NK-92 (cell line): ENCODE results near the gene SURF1.
"Not testable (repeated sequence)": the region's sequence is repeated elsewhere in the genome, so short reads cannot be mapped to it uniquely, and the experiment has no call there.

Source experiments
- DNase-seq: peaks from one replicate; lab custom pipeline; 2025; ENCODE audit not compliant: unreplicated experiment; lab: John Stamatoyannopoulos, UW

Gene SURF1

GRCh38 chr9:133346021-133346785 is 10.1 kb downstream of the SURF1 start:
- DNase-seq: no peak

GRCh38 chr9:133345596-133345995 is 10.7 kb downstream of the SURF1 start:
- no peak for DNase-seq

DNA sequence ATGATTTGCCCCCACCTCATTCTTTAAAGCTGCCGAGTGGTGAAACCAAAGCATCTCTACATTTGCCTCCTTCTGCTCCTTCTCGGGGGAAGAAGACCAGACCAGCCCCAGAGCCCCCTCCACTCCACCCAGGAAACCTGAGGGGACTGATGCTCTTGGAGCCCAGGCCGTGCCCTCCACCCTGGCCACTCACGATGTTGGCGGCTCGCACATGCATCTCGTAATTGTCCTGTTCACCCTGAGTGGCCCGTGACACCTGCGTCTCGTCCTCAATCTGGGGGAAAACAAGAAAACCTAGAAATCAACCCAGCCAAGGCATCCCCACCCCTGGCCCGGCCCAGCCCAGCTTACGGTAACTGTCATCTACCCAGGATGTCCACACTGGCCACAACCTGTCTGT is 11.3 kb downstream of the SURF1 start:
- no peak for DNase-seq

GRCh38 chr9:133344071-133344470 is 12.2 kb downstream of the SURF1 start:
- no peak for DNase-seq

DNA sequence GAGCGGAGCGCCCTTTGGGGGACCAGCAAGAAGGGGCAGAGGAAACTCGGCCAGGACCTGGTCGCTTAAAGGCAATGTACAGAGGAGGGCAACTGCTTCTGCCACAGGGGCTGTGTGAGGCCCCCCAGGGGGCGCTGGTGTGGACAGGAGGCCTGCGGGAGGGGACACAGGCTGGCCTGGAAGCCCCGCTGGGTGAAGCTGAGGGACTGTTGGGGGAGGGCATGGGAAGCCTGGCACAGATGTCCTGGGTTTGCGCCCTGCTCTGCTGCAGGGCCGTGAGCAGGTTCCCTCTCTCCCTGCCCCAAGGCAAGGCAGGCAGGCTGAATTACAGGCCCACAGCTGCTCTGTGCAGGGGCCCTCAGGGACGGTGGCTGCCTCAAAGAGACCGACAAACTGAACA is 13.7 kb downstream of the SURF1 start:
- DNase-seq: no peak

GRCh38 chr9:133342069-133342406 is 14.2 kb downstream of the SURF1 start:
- no peak for DNase-seq

DNA sequence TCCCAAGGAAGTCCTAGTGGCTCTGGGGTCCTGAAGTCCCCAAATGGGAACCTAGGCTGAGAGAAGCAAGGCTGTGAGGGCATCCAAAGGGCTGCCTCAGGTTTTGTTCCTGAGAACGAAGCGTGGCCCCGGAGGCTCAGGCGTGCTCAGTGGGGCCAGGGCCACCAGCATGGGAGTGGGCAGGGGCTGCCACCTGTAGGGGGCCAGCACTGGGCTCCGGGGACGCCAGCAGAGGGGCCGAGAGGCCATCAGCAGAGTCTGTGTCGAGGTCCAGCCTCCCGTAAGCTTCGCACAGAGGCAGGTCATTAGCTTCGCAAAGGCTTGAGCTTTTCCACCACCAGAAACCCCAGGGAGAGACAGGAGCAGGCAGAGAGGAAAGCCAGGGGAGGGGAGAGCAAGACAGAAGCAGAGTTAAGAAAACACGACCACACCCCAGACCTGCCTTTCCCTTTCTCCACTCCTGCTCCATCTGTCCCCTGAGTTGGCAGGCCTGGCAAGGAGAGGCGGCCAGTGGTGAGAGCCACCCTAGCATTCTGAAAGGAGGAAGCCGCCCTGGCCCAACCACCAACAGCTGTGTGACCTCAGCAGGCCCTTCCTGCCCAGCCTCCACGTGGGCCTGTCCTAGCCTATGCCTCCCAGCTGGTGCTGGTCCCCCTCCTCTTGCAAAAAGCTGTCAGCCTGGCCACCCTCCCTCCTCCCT is 14.8 kb downstream of the SURF1 start:
- DNase-seq: no peak

GRCh38 chr9:133340916-133341315 is 15.4 kb downstream of the SURF1 start:
- no peak for DNase-seq

DNA sequence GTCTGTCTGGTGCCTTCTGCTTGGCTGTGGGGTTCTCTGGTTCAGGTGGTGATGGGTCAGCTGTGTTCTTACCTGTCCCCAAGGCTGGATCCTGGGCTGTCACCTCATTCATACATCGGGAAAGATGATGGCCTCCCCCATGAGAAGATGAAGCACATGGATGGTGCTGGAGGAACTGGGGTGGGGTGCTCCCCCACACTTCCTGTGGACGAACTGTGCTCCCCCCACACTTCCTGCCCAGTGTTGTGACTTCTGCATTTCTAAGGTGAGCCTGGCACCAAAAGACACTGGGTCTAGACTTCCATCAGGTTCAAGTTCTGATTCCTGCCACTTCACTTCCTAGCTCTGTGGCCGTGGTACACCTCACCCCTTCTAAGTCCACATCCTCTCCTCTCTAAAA is 16.0 kb downstream of the SURF1 start:
- DNase-seq: no peak

GRCh38 chr9:133339641-133340040 is 16.6 kb downstream of the SURF1 start:
- no peak for DNase-seq

DNA sequence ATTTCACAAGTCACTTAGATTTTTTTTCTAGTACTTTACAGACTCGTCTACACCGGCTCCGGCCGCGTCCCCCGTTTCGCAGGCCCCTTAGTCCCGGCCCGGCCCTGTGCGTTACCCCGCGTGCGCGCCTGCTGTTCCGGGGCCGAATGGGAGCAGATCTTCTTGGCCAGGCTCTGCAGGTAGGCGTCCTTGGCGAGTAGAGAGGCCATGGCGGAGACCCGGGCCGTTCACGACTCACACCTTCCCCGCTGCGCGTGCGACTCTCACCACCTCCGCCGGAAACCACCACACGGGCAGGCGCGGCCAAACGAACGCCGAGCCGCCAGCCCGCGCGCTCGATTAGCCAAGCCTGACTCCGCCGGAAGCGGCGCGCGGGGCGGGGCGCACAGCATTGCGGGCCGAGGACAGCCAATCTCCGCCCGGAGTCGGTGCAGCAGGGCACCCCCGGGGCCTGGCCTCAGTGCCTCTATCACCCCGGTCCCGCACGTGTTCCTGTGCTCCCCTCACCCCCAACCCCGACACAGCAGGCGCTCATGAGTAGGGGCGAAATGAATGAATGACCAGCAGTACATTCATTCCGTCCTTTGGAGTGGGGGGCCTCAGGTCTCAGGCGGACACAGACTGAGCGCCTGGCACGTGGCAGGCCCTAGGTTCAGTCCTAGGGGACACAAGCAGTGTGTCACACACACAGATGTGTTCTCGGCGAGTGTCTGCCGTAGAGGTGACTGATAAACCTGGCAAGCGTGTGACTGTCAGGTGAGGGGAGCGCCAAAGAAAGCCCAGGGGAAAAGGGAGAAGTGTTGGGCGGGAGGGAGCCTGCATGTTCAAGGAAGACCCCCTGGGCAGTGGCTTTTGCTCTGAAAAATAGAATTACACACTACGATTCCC is 20.1 kb downstream of the SURF1 start, which contains the start of gene SURF6:
Gene SURF6, minus strand, starts transcription at position 265 of the 888 bp plus-strand sequence. Its CDS starts 56 bp downstream, at position 209.
- DNase-seq: peak; percentile 54

DNA sequence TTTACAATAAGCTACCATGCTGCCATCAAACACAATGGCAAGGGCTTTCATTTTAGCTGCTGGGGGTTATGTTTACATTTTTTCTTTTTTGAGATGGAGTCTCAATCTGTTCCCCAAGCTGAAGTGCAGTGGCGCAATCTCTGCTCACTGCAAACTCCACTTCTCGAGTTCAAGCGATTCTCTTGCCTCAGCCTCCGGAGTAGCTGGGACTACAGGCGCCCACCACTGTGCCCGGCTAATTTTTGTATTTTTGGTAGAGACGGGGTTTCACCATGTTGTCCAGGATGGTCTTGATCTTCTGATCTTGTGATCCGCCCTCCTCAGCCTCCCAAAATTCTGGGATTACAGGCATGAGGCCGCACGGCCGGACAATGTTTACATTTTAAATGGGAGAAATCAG is 21.4 kb downstream of the SURF1 start:
- DNase-seq: not testable (repeated sequence)

DNA sequence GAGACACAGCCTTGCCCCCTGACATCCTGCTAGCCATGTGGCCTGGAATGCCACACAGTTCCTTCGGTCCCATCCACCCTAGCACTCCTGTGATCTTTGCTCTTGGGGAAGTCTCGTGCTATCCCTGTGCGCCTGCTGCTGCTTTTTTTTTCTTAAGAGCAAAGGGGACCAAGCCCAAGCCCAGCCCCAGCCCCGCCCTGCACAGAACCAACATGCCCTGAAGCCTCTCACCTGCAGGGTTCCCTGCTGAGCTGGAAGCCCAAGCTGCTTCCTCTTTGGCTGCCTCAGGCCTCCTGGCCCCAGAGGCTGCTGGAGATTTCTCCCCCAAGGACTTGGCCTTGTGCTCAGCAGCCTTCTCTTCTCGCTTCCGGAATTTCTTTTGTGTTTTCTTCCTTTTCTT is 22.1 kb downstream of the SURF1 start:
- DNase-seq: no peak

DNA sequence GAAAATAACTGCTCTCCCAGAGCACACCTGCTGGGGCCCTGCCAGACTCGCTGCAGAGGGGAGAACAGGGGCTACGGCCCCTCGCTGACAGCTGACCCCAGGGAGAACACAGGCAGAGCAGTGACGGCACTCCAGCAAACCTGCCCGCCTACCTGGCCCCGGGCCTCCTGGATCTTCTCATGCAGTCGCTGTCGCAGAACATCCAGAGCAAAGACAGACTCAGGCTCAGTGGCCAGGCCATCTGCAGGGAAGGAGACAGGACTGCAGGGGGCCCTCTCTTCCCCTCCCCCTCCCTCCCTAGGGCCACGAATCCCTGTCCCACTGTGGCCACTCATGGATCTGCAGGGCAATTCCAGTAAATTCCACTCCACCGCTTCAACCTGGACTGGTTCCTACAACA is 22.7 kb downstream of the SURF1 start:
- DNase-seq: no peak

DNA sequence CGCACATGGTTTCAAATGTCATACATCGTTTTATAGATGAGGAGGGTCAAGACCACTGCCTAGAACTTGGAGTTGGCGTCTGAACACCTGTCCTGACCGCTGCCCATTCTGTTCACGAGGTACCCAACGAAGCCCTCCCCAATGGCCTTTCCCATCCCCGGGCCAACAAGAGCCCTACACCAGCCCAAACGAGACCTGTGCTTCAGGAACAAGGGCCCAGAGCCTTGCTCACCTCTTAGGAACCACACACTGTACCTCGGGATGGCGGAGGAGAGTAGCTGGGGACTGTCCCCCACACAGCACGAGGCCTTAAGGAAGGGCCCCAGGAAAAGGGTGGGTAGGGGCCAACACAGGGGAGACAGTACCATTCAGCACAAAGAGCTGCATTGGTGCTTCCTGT is 23.3 kb downstream of the SURF1 start:
- no peak for DNase-seq

GRCh38 chr9:133332381-133332730 is 23.9 kb downstream of the SURF1 start:
- no peak for DNase-seq

- DNase-seq: no peak
Observed at GRCh38 chr9:133331641-133332380, 24.5 kb downstream of the SURF1 start.

- DNase-seq: no peak
Observed at GRCh38 chr9:133331221-133331620, 25.1 kb downstream of the SURF1 start.

GRCh38 chr9:133329306-133330156 is 26.8 kb downstream of the SURF1 start:
- DNase-seq: not testable (repeated sequence)

- no peak for DNase-seq
Observed at GRCh38 chr9:133327834-133328484, 28.3 kb downstream of the SURF1 start.
